HG03342 (cell line): ENCODE results near the gene ZNF622.
A peak's percentile ranks its signal among the peaks of the same experiment; 100 is the strongest.
"Not testable (repeated sequence)": the region's sequence is repeated elsewhere in the genome, so short reads cannot be mapped to it uniquely, and the experiment has no call there.

Experiments used
- ATAC-seq: cut with Tn5 transposase; IDR thresholded peaks from one replicate; pipeline ENCODE4 v1.9.1; 2021; ENCODE audit warnings: mild to moderate bottlenecking, moderate library complexity; ENCODE audit not compliant: unreplicated experiment

Gene ZNF622

DNA sequence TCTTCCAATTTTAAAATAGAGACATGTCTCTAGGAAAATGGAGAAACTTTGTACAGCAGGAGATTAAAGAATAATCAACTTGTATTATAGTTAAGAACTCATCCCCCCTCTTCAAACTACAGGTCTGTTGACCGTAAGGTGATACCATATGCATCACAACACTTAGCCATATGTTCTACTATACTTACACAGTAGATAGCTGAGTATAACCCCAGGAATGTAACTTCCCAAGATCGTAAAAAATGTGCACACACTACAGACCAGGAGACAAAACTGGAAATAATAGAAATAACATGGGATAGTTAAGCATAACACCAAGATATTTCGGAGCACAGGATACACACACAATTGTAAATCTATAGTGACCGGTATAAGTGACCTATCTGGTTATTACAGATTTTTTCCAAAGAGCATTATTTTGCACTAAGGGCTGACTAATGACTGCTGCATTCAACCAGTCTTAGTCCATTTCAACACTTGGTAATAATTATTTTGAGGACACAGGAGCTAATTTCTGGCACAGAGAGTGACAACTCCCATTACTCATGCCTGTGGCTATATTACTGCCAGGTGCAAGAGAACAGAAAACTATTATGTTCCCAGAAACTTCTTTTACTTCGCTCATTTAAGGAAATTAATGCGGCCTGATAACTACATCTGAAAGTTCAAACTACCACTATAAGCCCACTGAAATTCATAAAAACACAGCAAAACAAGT lies 15.4 kb upstream of the ZNF622 start:
- ATAC-seq, result no peak

DNA sequence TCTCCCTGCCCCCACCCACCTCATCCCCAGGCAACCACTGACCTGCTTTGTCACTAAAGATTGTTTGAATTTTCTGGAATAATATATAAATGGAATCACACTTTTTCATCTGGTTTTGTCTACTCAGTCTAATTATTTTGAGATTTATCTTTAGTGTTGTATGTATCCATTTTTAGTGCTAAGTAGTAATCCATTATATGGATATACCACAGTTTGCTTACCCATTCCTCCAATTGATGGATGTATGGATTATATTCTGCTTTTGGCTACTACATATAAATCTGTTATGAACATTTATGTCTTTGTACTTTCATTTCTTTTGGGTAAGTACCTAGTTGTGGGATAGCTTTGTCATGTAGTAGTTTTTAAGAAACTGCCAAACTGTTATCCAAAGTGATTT lies 14.5 kb upstream of the ZNF622 start:
- no peak for ATAC-seq

DNA sequence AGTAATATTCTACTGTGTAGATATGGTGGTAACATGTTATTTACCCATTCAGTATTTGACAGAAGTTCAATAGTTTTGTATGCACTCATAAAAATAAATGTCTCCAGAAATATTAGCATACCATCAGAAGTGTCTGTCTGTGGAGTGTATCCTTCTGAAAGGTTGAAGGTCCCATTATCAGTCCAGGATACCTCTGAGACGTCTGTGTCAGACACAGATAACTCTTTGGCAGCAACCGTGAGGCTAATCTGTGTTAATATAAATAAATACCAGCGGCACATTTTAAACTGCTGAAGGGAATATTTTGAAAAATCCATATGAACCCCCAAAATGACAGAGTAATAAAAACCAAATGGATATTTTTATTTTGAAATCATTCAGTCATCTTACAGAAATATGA lies 11.9 kb upstream of the ZNF622 start:
- ATAC-seq, result no peak

DNA sequence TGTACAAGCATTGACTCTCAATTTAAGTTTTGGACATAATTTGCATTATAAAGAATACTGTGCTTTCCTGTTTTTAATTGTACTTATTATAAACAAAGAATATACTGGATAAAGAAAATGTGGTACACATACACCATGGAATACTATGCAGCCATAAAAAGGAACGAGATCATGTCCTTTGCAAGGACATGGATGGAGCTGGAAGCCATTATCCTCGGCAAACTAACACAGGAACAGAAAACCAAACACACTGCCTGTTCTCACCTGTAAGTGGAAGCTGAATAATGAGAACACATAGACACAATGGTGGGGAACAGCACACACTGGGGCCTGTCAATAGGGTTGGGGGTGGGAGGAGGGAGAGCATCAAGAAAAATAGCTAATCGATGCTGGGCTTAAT lies 10.8 kb upstream of the ZNF622 start:
- ATAC-seq, result not testable (repeated sequence)

DNA sequence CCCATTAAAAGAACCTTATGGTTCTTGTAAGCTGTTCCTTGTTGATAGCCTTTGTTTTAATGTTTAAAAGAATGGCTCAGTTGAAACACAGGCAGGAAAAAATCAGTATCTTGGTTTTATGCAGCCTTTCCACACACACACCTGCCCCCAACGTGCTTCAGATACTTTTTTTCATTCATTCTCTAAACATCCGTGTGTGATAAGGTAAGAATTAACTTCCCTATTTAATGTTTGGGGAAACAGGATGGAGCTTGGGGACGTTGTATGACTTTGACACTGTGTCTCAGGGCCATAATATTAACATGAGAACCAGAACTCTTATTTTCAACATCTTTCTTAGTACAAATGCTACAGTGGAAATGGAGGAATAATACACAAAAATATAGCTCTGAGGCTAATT lies 5.8 kb upstream of the ZNF622 start:
- no peak for ATAC-seq

DNA sequence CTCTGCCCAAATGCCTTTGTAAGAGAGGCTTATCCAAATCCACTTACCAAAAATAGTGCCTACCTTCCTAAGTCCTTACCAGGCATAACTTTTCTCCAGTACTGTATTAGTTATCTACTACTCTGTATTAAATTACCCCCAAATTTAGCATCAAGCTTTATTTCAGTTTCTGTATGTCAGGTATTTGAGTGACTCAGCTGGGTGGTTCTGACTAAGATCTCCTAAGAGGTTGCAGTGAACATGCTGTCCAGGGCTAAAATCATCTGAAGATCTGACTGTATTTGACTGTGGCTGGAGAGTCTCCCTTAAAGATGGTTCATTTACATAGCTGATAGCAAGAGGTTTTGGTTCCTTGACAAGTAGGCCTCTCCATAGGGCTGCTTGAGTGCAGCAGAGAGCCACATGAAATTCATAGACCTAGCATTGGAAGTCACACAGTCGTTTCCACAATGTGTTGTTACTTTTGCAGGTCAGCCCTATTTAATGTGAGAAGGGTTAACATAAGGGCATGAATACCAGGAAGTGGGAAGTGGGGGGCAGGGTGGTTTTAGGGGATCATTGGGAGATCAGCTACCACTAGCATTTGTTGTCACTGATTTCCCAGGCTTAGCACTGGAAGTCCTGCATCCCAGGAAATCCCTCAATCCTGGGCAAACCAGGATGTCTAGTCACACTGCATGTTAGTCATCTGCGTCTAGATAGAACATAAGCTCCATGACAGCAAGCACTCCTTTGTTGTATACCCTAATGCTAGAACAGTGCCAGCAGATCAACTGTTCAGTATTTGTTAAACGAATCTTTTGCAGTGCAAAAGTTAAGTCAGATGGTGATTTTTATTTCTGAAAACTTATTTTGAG lies 2.0 kb upstream of the ZNF622 start:
- peak; percentile 81 for ATAC-seq

DNA sequence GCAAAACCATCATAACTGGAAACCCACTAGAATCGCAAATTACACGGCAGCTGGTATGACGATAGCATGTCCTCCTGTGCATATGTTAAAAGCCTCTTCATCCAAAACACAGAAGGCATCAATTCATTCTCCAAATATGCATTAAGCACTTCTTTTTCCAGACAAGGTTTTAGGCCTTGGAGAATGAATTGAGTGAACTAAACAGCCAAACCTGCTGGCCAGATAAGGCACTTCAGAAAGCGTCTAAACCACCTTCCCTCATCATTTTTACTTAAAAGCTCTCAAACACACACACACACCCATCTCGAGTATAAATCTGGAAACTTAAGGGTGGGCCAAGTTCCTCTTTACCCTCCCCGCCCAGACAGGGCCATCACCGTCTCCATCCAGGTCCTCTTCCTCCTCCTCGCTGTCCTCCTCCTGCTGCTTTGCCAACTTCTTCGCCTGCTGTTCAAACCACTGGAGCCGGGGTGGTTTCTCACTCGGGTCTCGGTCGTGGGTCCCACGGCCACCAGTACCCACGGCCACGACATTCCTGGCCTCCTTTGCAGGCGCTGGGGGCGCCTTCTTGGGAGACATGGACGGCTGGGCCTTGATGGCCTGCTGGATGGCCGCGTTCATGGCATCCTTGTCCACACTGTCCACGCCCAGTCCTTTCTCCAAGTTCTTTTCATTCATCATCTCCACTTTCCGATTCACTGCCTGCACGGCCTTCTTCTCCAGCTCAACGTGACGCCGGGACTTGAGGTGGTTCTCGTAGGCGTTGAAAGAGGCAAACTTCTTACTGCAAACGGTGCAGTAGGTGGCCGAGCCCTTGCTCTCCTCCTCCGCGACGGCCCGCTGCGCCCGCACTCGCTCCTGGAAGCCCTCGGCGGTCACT lies 696 bp downstream of the ZNF622 start:
- no peak for ATAC-seq

DNA sequence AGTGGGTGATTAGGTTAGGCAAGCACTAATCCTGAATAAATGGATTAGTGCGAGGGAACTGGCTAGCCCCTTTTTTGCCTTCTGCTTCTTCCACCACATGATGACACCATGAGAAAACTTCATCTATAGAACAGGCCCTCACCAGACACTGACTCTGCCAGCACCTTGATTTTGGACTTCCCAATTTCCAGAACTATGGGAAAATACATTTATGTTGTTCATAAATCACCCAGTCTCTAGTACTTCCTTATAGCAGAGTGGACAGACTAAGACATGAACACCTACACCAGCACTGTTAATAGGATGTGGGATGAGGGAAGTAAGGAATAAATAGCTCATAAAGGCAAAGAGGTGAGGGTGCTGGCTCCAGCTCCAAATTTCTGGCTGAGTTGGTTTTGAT lies 1.4 kb downstream of the ZNF622 start:
- no peak for ATAC-seq

DNA sequence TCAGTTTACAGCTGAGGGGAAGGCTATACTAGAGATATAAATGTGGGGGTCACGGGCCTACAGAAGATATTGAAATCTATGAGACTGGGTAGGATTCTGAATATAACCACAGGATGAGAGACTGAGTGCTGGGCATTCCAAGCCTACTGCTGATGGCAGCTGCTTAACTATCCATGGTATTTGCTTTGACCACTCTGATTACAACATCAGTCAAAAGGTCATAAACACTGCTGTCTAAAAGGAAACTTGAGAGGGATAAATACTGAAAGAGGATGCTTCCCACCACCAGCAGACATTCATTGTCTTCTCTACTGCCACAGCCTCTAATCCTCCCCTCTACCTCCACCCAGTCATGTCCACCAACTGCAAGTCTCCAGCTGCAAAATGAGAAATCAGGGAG lies 3.8 kb downstream of the ZNF622 start:
- no peak for ATAC-seq

DNA sequence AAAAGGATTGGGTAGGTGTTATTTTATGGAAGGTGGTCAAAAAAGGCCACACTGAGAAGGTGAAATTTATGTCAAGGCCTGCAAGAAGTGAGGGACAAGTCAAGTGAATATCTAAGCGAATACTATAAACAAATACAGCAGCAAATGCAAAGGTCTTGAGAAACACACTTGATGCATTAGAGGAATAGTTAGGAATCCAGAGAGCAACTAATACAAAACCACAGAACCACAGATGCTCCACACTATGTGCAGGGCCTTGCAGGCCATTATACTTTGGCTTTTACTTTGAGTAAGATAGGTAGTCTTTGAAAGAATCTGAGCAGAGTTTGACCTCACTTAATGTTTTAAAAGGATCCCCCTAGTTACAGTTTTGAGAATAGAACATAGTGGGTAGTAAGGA lies 4.6 kb downstream of the ZNF622 start:
- no peak for ATAC-seq

DNA sequence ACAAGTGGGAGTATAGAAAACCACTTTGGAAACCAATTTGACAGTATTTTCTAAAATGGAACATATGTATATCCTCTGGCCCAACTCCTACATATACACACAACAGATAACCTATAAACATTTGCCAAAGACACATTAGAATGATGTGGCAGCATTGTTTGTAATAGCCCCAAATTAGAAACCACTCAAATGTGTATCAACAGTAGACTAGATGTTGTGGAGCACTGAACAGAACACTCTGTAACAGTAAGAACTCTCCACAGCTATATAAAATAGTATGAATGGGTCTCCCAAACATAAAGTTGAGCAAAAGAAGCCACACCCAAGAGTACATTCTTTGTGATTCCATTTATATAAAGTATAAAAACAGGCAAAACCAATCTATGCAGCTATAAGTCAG lies 6.1 kb downstream of the ZNF622 start:
- no peak for ATAC-seq

DNA sequence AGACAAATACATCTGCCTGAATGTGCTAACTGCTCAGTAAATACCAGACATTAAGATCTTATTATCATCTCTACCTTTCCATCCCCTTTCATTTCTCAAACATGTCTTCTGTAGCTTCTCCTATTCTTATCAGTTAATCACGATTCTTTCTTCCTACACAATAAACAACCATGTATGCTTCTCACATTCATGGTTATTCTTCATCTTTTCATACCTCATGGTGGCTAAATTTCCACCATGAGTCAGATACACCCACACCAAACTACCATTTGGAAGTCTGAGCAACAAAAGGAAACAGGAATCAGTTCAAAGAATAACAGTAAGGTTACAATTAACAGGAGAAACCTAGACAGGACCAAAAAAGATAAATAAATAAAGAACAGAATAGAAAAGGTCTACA lies 7.7 kb downstream of the ZNF622 start:
- ATAC-seq, result no peak

DNA sequence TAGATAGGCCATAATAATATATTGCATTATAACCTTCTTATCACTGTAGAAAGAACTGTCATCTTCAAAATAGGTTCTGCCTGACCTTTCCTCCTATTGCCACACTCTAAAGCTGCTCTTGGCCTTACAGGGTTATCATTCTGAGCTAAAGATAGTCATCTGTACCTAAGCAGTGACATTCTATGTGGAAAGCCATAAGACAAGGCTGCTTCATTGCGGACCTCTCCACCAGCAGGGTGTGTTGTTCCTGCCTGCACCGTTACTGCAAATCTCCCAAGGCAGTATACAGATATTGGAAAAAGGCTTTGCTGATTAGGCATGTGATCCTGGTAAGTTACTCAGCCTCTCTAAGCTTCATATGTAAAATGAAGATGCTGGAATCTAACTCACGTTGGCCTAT lies 8.1 kb downstream of the ZNF622 start:
- ATAC-seq, result no peak

DNA sequence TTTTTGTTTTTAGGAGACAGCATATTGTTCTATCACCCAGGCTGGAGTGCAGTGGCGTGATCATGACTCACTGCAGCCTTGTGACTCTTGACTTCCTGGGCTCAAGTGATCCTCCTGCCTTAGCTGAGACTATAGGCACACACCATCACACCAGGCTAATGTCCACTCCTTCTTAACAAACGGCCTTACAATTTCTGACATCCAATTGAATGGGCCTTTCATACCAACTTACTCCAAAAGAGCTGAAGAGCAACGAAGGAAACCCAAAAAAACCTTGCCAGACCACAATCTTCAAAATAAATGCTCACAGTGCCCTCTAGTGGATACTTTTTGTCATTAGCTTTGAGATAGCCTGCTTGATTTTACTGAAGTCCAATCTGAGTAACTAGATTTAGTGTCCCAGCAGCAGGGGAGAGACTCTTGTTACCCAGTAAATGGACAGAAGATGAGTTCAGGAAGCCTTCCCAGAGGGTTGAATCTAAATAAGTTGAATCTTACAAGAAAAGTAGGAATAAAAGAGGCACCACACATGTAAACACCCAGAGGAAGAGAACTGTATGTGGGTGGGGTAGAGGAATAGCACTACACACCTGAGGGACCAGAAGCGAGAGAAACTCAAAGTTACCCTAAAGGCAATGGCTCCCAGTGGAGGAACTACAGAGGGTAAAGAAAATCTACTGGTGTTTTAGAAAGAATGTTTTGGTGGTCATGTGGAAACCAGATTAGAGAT lies 9.3 kb downstream of the ZNF622 start:
- peak; percentile 74 for ATAC-seq

DNA sequence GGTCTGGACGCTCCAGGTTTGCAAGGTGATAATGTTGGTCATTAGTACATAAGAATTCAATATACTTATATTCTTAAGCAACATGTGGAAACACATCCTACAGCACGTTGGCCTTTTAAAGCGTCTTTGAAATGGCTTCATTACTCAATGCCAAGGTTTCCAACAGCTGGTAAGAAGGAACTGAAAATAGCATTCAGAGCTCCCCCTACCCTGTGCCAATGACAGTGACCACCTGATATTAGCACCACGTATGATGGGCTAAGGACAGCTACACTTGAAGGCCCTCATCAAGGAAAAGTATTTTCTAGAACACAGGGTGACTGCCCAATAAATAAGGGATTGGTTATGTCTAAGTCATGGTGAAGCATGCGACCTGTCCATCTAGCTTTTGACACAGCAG lies 9.9 kb downstream of the ZNF622 start:
- no peak for ATAC-seq

DNA sequence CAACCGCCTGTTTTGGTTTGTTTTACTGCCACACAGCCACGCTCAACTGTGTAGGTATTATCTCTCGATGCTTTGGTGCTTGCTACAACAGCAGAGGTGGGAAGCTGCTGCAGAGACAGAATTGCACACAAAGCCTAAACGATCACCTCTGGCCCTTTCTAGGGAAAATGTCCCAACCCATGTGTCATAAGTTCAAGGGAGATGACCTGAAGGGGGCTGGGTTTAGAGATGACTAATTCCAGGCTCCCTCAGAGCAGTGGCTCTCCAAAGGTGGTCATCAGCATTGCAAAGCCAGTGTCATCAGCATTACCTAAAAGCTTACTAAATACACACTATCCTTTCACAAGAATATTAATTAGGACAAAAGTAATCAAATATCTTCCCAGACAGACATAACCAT lies 10.9 kb downstream of the ZNF622 start:
- ATAC-seq, result no peak

DNA sequence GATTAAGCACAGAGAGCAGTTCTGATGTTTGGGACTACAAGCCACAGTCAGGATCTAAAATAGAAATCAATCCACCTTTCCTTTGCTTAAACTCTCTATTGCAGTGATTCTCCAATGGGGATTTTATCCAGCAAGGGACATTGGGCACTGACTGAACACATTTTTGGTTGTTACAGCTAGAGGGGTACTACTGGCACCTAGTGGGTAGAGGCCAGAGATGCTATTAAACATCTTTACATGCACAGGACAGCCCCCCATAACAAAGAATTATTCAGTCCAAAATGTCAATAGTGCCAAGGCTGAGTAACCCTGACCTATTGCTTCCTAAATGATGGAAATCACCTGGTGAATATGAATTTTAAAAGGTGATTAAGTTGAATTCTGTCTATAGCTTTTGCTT lies 12.0 kb downstream of the ZNF622 start:
- ATAC-seq, result no peak

DNA sequence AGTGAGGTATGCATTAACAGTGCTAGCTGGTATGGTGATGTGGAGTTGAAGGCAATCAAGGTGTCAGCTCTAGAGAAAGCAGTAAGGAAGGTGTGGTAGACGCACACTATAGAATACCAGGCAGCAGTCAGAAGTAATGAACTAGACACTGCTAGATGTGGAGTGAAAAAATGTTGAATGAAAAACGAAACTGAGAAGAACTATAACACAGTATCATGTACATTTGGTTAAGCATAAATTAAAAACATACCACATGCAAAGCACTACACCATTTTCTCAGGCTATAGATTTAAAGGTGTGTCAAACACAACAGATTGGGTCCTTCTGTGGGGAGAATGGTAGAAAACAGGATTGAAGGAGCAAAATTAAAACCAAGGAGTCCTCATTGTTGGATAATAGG lies 15.4 kb downstream of the ZNF622 start:
- no peak for ATAC-seq

DNA sequence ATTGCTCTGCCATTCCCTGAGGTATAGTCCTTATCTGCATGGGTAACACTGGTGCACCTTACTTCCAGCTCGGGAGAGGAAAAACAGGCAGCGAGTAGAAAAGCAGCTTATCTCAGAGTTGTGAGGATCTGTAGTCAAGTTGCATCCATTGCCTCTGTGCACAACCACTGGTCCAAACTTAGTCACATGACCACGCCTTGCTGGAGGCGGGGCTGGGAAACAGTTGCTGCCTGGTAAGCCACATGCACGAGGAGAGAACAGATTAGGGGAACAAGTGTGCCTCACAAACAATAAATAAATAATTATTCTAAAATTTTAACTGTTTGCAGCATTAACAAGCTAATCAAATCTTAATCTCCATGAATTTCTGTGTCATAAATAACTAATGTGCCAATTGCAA lies 18.6 kb downstream of the ZNF622 start:
- no peak for ATAC-seq

DNA sequence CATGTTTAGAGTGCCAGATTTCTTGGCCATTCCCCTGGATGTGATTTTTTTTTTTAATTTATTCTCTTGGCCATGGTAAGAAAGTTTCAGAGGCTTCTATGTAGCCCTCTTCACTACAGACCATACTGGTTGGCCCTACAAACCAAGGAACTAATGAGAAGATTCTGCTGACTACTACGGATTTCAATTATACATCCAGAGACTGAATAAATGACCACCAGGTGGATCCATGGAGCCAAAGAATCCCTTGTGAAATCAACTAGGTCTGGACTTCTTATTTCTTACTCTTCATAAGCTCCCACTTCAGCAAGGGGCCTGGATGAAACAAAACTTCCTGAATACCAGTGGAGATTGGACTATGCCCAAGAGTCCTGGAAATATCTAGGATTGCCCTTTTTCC lies 27.6 kb downstream of the ZNF622 start:
- ATAC-seq, result no peak
